Activated T-cell treated with anti-CD3 and anti-CD28 coated beads, Interleukin-2, amount 50 U/mL, for 1 hour (primary cell): Measurements from ENCODE around the gene EHBP1L1.

Source experiments
- DNase-seq: peaks from one replicate; pipeline ENCODE4 v3.0.0-alpha.2; 2020

The EHBP1L1 gene

DNA sequence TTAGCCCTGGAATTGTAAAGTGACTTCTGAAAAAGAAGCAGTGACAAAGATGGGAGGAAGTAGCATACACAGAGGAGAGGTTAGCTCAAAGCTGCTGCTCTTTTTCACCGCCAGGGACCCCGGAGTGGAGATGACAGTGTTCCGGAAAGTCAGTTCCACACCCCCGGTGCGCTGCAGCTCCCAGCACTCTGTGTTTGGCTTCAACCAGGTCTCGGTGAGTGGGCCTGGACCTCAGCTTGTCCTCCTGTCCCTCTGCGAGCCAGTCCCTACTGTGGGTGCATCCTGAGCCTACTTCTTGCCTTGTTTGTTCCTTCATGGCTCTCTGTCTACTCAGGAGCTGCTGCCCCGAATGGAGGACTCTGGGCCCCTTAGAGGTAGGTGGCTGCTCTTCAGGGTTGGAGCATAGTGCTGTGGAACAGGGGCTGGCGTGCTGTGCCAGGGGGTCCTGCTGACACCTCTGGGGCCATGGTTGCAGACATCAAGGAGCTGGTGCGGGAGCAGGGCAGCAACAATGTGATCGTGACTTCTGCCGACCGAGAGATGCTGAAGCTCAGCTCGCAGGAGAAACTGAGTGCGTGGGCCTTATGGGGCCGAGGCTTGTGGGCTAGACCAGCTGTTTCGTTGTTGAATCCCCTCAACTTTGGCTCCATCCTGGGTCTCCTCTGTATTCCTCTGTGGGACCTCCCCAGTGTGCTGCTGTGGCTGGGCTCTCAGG lies 41.4 kb downstream of the EHBP1L1 start:
- no peak for DNase-seq

DNA sequence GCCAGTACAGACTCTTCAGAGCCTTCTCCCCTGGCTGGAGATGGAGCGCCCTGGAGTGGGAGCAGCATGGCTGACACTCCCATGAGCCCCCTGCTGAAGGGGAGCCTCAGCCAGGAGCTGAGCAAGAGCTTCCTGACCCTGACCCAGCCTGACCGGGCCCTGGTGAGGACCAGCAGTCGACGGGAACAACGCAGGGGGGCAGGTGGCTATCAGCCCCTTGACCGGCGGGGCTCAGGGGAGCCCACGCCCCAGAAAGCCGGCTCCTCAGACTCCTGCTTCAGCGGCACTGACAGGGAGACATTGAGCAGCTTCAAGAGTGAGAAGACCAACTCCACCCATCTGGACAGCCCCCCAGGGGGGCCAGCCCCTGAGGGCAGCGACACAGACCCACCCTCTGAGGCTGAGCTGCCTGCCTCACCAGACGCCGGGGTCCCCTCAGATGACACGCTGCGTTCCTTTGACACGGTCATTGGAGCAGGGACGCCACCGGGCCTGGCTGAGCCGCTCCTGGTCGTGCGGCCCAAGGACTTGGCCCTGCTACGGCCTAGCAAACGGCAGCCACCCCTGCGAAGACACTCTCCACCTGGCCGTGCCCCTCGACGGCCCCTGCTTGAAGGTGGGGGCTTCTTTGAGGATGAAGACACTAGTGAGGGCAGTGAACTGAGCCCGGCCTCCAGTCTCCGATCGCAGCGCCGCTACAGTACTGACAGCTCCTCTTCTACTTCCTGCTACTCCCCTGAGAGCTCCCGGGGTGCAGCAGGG lies 42.3 kb downstream of the EHBP1L1 start:
- no peak for DNase-seq

DNA sequence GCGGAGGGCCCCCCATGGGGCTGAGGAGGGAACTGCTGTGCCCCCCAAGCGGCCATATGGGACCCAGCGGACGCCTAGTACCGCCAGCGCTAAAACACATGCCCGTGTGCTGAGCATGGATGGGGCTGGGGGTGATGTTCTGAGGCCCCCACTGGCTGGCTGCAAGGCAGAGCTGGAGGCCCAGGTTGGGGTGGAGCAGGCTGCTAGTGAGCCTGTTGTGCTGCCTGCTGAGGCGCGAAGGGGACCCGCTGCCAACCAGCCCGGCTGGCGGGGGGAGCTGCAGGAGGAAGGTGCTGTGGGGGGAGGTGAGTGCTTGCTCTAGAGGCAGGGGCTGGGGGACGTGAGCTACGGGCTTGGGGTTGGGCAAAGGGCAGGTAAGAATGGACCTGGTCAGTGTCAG lies 42.9 kb downstream of the EHBP1L1 start:
- no peak for DNase-seq

DNA sequence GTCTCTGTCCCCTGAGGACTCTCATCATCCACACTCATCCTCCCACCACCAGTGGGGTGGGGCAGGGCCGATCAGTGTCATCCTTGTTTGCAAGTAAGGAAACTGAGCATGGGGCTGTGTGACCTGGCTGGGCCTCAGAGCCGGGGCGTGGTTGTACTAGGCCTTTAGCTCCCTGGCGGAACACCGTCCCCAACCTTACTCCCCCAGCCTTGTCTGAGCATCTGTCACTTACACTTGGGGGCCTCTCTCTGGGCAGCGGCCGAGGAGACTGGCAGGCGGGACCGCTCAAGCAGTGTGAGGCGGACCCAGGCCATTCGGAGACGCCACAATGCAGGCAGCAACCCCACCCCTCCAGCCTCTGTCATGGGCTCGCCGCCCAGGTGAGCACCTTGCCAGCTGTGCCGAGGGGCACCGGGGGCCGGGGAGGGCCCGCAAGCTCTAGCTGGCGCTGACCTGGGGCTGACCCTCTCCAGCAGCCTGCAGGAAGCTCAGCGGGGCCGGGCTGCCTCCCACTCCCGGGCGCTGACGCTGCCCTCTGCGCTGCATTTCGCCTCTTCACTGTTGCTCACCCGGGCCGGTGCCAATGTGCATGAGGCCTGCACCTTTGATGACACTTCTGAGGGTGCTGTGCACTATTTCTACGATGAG lies 43.6 kb downstream of the EHBP1L1 start:
- DNase-seq = no peak

DNA sequence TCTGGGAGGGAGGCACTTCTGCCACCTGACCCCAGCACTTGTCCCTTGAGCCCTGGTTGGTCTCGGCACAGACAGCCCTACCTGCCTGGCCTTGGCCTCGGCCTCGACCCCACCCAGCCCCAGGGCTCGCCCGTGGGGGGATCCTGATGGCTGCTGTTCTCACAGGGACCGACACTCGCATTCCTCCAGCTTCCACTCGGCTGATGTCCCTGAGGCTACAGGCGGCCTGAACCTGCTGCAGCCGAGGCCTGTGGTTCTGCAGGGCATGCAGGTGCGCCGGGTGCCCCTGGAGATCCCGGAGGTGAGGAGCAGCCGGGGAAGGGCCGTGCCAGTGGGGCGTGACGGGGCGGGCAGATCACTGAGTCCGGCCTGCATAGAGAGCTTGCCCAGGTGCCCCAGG lies 44.8 kb downstream of the EHBP1L1 start:
- DNase-seq = no peak

DNA sequence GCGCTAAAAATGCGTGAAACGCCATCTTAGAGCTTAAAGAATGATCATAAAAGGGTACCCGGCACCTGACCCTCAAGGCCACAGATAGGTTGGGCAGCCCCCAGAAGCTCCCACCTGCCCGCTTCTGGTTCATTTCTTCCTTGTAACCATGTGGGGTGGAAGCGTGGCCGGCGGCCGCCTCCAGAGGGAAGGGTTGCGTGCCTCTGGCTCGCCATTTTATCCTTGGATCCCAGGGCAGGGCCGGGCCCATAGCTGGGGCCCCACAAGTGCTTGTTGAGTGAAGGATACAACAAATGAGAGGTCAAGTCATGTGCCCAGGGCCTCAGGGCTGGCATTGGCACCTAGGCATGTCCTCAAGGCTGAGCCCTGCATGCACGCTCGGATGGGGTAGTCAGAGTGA lies 45.6 kb downstream of the EHBP1L1 start:
- DNase-seq = no peak

DNA sequence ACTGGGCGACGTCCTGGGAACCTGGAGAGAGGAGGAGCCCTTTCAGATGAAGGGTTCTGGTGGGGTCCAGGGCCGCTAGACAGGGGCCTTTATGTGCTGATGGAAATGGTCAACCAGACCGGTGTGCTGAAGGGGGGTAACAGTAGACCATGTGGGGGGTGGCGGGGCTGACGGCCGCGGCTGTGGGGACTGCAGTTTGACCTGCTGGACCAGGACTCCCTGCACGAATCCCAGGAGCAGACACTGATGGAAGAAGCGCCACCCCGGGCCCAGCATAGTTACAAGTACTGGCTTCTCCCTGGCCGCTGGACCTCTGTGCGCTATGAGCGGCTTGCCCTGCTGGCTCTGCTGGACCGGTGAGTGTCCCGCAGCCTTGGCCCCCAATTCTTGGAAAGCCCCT lies 46.2 kb downstream of the EHBP1L1 start:
- no peak for DNase-seq

DNA sequence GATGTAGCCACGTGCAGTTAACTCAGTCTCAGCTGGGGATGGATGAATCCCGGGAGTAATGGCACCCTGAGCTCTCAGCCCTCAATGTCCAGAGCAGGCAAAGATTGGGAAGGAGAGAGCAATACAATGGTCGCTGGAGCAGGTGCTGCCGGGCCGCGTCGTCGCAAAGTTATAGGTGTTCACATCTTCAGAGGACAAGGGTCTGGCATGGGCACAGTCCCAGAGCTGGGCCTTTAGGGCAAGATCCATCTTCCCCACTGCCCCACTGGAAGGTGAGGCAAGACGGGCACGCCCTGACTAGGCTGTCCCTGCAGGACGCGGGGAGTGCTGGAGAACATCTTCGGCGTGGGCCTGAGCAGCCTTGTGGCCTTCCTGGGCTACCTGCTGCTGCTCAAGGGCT lies 47.3 kb downstream of the EHBP1L1 start:
- no peak for DNase-seq

DNA sequence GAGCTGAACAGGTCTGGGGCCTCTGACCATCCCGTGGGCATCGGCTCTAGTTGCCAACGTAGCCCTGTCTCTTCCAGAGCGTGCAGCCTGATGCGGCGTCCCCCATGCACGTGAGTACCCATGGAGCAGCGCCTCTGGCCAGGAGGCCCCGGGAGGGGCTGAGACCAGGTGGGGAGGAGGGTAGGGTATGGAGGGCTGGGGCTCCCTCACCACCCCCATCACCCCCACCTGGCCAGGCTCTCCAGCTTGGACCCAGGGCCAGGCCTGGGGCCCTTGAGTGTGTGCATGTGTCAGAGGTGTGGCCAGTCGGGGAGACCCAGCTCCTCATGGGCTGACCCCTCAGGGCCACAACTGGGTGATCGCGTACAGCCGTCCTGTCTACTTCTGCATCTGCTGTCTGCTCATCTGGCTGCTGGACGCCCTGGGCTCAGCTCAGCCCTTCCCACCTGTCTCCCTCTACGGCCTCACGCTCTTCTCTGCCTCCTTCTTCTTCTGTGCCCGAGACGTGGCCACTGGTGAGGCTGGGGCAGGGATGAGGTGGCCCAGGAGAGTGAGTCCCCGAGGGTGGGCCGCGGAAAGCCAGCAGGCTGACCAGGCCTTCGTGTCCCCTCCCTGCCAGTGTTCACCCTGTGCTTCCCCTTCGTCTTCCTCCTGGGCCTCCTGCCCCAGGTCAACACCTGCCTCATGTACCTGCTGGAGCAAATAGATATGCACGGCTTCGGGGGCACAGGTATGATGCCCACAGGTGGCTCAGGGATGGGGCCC lies 48.2 kb downstream of the EHBP1L1 start:
- no peak for DNase-seq

DNA sequence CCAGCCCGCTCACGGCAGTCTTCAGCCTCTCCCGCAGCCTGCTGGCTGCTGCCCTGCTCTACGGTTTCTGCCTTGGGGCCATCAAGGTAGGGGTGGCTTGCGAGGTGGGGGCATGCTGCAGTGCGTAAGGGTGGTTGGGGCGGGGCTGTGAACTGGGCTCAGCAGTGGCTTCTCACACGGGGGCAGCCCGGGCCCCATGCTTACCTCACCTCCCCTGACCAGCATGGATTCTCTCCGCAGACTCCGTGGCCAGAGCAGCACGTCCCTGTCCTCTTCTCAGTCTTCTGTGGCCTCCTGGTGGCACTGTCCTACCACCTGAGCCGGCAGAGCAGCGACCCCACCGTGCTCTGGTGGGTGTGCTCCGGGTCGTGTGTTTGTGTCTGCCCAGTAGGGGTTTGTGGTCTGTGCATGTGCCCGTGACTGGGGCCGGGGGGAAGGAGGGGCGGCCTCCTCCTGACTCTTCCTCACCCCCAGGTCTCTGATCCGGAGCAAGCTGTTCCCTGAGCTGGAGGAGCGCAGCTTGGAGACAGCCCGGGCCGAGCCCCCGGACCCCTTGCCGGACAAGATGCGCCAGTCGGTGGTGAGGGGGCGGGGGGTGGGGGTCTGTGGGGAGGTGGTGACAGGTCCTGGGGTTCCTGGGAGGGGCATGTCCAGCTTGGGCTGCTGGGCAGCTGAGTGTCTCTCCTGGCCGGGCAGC lies 49.2 kb downstream of the EHBP1L1 start:
- DNase-seq = no peak

DNA sequence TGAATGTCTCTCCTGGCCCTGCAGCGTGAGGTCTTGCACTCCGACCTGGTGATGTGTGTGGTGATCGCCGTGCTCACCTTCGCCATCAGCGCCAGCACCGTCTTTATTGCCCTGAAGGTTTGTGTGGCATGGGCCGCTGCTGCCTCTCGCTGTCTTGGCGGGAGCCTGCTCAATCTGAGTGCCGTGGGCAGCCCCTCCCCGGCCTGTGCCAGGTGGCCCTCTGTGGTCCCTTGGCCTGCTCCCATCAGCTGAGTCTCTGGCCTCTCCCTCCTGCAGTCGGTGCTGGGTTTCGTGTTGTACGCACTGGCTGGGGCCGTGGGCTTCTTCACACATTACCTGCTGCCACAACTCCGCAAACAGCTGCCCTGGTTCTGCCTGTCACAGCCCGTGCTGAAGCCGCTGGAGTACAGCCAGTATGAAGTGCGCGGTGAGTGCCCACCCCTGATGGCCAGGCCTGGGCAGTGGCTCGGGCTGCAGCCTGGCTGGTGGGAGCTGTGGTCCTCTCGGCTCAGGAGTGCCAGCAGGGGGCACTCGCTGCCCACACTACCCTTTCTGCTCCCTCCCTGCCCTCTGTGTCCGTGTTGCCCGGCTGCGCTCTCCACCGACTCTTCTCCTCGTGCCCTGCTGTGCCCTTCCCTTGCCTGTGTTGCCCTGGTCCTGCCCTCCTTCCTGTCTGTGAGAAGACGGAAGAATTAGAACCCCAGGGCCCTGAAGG lies 49.9 kb downstream of the EHBP1L1 start:
- DNase-seq = peak; percentile 71

DNA sequence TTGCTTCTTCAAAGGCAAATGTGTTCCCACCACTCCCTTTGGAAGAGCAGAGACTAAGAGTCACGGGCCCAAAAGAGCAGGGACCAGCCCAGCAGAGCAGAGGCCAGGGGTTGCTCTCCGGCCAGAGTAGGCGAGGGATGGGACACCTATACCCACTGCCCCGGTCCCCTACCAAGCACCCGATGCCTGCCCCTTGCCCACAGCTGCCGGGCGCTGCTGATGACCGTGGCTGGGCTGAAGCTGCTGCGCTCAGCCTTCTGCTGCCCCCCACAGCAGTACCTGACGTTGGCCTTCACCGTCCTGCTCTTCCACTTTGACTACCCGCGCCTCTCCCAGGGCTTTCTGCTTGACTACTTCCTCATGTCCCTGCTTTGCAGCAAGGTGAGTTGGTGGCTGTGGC lies 51.3 kb downstream of the EHBP1L1 start:
- DNase-seq = no peak

DNA sequence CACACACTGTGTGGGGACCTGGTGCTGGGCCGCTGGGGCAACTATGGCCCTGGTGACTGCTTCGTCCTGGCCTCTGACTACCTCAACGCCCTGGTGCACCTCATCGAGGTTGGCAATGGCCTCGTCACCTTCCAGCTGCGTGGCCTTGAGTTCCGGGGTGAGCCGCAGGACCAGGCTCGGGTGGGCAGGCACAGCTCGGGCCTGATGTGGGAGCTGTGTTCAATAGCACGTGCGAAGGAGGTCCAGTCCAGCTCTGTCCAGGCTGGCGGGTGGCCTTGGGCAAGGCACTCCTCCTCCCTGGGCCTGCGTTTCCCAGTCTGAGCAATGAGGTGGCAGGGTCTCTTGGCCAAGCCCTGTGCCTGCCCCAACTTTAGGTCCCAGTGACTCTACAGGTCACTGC lies 53.7 kb downstream of the EHBP1L1 start:
- DNase-seq = no peak

DNA sequence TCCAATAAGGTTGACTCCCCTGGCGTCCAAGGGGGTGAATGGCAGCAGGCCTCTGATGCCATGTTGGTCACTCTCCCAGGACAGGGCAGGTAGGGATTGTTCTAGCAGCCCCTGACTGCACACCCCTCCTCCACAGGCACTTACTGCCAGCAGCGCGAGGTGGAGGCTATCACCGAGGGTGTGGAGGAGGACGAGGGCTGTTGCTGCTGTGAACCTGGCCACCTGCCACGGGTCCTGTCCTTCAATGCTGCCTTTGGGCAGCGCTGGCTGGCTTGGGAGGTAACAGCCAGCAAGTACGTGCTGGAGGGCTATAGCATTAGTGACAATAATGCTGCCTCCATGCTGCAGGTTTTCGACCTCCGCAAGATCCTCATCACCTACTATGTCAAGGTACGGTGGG lies 54.4 kb downstream of the EHBP1L1 start:
- no peak for DNase-seq

DNA sequence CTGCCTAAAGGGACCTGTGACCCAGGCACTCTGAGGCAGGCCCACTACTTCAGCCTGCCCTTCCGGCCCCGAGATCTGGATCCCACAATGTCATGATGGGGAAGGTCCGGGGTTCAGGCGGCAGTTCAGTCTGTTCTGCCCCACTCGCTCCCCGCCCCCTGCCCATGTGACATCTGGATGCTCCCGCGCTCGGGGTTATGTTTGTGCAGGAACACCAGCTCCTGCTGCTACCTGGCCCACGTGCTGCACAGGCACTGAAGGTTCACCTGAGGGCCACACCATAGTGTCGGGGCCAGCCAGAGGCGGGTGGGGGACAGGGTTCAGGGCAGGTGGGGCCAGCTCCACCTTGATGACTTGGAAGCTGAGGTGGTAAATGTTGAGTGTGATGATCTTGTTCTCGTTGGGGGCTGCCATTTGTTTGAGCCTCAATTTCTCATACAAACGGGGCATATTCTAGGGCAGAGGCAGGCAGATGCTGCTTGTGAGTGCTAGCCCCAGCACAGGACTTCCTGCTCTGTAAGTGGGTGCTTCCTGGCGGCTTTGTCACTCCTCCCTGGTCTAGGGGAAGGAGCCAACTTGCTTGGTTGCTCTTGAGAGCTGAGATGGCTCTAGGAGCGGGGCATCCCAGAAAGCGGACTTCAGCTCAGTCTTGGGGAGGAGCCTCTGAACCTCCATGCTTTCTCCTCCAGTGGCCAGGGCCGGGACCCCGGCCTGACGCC lies 57.7 kb downstream of the EHBP1L1 start:
- DNase-seq = no peak

DNA sequence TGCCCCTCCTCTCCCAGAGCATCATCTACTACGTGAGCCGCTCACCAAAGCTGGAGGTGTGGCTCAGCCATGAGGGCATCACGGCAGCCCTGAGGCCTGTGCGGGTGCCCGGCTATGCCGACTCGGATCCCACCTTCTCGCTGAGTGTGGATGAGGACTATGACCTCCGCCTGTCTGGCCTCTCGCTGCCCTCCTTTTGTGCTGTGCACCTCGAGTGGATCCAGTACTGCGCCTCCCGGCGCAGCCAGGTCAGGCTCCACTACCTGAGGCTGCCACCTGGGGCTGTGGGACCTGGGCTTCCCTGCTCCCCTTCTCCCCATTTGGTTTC lies 58.2 kb downstream of the EHBP1L1 start:
- DNase-seq = no peak

DNA sequence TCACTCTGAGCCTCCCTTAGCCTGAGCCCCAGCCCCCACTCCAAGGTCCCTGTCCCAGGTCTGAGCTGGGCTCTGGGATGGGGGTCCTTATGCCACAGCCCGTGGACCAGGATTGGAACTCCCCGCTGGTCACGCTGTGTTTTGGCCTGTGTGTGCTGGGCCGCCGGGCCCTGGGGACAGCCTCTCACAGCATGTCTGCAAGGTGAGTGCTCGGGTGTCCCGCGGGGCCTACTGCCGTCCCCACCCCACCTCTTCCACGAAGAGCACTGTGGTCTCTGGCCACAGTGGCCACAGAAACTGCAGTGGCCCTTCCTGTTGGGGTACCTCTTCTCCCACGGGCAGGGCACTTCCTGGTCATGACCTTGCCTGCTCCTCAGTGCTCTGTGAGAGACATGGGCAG lies 58.6 kb downstream of the EHBP1L1 start:
- DNase-seq = no peak

DNA sequence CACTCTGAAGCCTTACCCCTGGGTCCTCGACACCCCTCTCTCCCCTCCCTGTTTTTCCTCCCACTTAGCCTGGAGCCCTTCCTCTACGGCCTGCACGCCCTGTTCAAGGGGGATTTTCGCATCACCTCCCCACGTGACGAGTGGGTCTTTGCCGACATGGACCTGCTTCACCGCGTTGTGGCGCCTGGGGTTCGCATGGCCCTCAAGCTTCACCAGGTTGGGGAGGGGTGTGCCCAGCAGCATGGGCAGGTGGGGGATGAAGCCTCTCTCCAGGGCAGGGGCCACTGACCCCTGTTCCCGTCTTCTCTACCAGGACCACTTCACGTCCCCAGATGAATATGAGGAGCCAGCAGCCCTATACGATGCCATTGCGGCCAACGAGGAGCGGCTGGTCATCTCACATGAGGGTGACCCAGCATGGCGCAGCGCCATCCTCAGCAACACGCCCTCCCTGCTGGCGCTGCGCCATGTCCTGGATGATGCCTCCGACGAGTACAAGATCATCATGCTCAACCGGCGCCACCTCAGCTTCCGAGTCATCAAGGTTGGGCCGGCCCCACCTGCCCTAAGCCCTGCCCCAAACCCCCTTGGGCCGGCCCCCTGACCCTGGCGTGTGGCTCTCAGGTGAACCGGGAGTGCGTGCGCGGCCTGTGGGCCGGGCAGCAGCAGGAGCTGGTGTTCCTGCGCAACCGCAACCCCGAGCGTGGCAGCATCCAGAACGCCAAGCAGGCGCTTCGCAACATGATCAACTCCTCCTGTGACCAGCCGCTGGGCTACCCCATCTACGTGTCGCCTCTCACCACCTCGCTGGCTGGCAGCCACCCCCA lies 59.3 kb downstream of the EHBP1L1 start:
- no peak for DNase-seq

DNA sequence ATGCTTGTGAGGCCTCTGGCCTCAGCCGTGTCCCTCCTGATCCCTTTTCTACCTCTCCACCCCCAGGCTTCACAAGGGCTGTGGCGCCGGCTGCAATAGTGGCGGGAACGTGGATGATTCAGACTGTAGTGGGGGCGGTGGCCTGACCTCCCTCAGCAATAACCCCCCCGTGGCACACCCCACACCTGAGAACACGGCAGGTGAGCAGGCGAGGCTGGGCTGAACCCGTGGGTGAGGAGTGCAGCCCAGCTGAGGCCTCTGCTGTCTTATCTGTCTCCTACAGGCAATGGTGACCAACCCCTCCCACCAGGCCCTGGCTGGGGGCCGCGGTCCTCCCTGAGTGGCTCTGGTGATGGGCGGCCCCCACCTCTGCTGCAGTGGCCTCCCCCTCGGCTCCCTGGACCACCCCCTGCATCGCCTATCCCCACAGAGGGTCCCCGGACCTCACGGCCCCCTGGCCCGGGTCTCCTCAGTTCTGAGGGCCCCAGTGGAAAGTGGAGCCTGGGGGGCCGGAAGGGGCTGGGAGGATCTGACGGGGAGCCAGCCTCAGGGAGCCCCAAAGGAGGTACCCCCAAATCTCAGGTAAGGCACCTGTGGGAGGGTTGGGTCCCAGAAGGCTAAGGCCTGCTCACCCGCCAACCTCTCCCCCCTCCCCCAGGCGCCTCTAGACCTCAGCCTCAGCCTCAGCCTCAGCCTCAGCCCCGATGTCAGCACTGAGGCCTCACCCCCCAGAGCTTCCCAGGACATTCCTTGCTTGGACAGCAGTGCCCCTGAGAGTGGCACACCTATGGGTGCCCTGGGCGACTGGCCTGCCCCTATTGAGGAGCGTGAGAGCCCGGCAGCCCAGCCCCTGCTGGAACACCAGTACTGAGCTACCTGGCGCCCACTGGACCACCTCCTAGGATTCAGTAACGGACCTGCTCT lies 60.5 kb downstream of the EHBP1L1 start:
- no peak for DNase-seq
